ENCODE results near the gene RAB11FIP4.

The RAB11FIP4 gene

DNA sequence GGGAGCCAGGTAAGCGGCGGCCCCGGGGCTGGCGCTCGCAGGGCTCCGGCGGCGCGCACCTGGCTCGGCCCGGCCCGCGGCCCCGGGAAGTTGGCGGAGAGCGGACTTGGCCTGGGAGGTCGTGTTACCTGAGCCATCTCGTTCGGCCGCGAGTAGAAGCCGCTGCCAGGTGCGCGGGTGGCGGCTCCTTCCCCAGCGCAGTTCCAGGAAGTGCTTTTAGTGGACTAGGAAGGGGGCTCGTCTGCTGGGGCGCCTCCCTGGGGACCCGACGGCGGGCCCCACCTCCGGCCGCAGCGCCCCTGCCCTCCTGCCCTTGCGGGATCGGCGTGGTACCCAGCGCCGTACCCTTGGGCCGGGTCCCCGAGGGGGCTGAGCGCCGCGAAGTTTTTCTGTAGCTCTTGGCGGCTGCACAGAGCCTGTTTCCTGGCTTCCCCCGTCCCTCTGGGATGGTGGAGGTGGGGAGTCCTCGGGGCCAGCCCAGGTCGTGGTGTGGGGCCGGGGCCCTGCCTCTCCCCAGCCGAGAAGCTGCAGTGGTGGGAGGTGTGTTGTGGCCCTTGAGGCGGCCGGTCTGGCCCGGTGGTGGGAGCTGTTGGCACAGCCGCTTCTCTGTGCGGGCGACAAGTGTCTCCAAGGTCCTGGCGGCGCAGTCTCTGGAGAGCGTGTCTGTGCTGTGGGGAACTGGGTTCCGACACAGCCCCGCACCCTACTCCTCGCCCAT is 96.9 kb downstream of the RAB11FIP4 start:
- no peak for DNase-seq

DNA sequence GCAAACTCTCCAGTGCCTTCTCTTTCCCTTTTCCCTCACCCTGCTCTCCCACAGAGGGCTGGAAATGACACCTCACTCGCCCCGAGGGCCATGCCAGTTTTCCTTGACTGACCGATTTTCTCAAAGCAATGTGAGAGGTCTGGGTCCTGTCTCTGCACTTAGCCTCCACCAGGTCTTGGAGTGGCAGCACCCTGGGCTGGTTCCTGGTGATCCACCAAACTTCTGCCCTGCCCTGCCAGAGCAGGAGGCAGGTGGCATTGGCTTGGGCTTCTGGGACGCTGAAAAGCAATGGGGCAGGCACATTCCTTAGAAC is 97.5 kb downstream of the RAB11FIP4 start:
- DNase-seq, result no peak

DNA sequence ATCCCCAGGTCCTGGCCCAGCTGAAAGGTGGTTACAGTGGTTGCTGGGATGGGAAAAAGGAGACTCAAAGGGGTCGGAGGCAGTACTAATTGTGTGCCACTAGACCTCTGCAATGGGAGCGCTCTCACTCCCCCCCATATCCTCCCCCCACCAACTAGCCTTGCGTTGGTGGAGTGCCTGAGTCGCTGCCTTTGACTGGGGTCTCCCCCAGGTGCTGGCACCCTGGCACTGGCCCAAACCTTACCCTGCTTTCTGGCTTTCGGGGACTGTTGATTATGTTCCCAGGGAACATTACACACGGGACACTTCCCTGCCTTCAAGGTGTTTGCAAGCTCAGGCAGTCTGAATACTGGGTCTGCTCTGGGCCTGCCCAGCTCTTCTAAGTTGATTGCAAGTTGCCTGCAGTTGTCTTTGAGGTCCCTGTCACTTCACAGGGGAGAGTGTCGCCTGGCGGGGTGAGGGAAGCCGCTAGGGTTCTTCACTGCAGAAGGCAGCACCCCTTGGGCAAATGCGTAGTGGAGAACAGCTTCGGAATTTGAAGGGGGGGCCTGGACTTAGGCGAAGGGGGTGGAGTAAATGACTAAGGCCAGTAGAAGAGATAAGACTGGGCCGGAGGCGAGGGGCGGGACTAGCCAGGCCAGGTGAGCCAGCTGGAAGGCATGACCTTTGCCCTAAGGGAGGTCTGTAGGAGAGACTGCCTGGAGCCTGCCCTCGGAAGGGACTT is 98.0 kb downstream of the RAB11FIP4 start:
- no peak for DNase-seq

DNA sequence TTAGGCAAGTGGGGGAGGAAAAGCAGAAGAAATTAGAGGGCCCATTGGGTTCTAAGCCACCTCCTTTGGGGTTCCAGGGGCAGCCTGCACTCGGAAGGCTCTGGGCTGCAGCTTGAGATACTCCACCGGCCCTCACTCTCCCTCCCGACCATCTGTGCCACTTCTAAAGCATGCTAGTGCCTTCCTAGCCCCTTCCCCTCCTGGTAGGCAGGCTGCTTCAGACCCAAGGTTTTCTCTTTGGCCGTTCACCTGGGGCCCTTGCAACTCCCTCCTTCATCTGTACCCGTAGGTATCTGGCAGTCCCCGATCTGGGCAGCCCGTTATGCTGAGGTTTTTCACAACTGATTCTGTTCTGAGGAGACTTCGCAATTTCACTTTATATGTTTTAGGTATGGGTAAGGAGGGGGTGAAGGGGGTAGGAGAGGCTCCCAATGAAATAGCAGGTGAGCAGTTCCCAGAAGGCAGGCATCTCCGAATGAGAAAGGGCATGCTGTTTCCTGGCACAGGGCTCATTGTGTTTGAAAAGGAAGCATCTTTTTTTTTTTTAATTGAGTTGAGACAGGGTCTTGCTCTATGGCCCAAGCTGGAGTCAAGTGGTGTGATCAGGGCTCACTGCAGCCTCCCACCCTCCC is 98.7 kb downstream of the RAB11FIP4 start:
- no peak for DNase-seq

DNA sequence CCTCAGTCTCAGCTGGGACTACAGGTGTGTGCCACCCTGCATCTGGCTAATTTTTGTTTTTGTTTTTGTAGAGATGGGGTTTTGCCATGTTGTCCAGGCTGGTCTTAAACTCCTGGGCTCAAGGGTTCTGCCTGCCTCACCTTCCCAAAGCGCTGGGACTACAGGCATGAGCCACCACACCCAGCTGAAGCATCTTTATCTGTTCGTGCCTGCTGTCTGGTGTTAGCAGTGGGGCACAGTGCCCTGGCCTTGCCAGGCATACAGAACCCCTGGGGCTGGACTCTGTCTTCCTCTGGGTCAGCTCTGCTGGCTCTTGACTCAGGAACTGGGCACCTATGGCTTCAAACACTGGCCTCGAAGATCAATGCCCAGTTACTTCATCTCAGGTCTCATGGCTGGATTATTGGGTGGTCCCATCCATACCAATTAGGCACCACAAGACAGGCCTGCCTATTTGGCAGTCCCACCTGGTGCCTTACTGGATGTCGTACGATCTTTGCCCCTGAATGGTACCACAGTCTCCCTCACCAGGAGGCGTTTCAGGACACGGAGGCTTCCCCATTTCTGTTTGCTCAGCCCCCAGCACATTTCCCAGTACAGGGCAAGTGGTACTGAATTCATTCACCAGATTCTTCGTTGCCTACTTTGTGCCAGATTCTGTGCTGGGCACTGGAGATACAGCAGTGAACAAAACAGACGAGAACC is 99.3 kb downstream of the RAB11FIP4 start:
- DNase-seq, result no peak

DNA sequence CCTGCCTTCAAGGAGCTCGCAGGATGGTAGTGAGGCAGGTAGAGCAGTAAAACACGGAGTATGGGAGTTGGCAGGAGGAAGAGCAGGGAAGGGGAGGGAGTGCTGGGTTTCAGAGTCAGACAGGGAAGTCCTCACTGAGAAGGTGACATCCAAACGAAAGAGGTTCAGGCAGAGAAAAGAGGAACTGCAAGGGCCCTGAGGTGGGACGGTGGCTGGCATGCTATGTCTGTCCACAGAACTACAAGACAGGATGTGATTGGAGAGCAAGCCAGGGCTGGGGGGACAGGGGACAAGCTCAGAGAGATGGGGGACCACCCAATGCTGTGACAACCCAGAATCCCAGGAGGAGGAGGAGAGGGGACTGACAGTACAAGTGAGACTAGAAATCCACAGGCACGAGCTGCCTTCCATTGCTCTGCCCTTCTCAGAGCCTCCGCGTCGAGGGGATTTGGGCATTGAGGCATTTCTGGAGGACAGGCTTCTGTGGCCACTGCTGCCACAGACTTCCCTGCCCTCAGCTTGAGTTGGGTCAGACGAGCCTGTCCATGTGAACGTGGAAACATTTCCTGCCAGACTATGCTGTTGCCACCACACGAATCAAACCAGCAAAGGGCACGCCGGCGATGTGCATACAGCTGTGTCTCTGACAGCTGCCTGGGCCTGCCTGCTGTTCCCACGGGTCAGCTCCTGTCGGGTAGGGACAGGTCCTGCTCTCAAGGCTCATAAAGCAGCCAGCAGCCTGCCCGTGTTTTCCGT is 100.1 kb downstream of the RAB11FIP4 start:
- no peak for DNase-seq

DNA sequence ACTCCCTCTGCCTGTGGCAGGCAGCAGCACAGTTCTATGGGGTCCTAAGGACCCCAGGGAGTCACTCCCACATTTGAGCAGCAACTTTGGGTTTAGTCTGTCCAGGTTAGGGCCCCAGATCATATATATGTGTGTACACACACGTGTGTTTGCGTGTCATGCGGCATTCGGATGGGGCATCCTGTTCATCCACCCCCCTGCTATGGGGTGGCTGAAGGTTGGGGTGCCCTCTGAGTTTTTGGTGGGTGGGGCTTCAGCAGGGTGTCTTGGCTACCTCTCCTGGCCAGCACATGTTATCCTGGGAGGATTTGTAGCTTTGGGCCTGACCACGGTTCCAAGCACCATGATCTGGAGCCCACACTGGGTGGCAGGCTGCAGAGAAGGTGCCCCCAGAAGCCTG is 100.7 kb downstream of the RAB11FIP4 start:
- no peak for DNase-seq

DNA sequence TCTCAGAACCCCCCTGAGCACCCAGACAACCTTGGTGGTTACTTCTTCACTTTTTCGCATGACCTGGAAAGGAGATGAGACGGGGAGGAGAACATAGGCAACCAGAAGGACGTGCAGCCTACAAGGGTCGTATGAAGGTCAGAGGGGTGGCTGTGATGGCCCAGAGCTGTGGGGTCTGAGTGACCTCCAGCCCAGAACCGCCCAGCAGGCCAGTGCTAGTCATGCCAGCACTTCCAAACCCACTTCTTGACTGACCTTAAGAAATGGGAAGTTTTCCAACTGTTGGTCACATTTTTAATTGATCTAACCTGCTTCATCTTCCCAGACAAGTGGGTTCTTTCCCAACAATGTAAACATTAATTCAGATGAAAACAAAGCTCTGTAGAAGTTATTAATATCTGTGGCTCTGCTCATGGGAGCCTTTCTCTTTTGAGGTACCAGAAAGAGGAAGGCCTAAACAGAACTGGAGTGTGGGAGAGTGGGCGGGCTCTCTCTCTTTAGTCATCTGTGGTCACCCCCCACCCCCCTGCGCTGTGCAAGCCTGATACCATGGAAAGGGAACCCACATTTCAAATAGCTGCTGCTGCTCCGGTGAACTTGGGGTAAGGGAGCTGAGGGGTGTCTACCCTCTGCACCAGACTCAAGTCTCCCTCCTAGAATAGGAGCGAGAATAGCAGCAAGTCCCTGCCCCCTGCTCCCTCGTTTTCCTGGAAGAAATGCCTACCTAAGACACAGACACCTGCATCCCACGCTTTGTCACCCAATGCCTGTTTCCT is 101.6 kb downstream of the RAB11FIP4 start:
- no peak for DNase-seq

DNA sequence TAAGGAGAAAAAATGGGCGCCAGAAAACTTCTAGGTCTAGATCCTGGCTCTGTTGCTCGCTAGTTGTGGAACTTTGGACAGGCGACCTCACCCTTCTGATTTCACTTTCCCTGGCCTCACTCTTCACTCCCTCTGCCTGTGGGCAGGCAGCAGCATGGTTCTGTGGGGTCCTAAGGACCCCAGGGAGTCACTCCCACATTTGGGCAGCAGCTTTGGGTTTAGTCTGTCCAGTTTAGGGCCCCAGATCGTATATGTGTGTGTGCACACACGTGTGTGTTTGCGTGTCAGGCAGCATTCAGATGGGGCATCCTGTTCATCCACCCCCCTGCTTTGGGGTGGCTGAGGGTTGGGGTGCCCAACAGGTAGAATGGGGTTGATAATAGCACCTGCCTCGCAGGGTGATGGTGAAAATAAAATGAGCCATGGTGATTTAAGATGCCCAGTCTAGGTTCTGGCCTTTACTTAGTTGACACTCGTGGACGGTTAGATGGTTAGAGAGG is 102.2 kb downstream of the RAB11FIP4 start:
- no peak for DNase-seq

DNA sequence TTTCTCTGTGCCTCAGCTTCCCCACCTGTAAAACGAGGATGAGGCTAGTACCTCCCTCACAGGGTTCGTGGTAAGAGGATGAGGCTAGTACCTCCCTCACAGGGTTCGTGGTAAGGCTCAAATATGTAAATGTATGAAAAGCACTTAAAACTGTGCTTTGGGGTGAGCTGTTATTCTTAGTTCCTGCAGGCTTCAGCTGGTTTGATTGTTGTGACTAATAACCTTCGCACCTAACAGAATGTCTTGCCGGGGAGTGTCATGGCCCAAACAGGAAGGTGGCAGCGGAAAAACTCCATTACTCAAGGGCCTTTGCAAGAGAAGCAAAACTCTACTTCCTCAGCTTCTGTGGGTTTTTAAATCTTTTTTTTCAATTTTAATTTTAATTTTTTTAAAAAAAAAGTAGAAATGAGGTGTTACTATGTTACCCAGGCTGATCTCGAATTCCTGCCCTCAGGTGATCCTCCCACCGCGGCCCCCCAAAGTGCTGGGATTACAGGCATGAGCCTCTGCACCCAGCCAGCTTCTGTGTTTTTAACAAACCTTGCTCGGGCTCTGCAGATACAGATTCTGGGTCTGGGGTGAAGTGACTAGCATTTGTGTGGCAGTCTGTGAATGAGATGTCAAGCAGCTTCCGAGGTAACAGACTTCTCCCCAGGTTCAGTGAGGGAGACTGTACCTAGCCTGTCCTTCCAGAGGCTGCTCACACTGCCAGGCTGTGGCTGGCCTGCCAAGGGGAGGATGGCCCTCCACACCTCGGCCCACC is 103.0 kb downstream of the RAB11FIP4 start:
- no peak for DNase-seq

DNA sequence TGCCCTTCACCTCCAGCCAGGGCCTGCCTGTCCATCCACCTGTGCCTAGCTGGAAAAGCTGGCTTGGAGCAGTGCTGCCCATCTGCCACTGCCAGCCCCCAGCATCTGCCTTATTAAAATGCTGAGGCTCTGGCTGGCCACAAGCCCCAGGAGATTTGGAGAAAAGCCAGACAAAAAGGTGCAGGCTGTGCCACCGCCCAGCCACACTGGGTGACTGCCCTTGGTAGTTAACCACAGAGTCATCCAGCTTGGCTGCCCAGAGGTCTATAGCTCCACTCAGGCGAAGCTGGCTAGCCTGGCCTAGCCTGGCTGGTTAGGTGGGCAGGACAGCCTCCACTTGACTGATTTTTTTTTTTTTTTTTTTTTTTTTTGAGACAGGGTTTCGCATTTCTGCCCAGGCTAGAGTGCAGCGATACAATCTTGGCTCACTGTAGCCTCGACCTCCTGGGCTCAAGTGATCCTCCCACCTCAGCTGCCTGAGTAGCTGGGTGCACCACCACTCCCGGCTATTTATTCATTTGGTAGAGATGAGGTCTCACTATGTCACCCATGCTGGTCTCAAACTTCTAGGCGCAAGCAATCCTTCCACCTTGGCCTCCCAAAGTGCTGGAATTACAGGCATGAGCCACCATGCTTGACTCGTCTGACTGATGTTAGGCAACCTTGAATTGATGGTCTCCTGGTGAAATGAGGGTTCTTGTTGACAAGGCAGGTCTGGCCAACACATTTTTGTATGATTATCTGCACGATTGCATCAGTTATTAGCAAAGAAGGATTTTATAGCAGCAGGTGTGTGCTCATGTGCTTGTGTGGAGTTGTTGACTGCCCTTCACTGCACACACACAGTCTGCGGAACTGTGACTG is 103.8 kb downstream of the RAB11FIP4 start:
- no peak for DNase-seq

DNA sequence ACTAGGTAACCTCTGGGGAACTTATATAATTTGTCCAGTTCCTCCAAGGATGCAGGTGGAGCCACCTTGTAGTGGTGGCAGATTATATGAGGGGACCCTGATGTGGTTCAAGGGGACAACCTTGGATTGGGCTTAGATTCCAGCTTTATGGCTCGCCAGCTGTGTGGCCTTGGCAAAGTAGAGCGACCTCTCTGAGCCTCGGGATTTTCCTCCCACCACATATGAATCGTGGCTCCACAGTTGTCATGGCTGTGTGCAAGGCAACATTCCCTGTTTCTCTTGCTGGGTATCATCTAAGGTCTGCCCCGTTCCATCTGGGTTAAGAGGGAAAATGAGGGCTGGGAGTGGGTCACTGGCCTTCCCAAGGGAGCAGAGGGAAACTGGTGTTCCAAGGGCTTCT is 104.6 kb downstream of the RAB11FIP4 start:
- no peak for DNase-seq

DNA sequence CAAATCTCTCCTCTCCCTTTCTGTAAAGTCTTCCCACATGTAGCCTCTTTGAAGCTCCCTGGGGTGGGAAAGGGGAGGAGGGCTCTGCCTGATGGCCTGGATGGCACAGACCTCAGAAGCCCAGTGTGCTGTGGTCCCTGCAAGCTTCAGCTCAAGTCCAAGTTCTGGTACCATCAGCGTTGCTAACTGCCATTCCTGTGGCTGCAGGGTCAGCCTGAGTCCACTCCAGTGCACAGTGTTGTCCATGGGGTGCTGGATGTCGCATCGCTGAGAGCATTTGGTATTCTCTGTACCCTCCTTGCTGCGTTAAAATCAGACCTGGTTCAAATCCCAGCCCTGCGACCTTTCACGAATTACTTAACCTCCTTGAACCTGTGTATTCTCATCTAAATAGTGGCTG is 105.1 kb downstream of the RAB11FIP4 start:
- DNase-seq, result no peak

DNA sequence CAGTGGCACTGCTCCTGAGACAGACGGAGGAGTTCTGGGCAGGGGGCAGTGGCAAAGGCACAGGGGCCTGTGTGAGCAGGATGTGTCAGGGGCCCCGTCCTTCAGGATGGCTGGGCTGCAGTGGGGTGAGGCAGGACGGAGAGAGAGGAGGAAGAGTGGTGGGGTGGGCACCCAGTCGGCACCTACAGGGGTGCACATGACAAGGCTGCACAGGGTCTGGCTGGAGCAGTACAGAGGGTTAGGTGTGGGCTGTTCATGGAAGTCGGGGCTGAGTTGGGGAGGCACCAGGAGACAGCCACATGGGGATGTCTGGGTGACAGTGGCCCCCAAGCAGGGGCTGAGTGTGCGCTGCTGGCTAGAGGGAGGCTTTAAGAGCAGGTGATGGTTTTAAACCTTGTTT is 106.0 kb downstream of the RAB11FIP4 start:
- DNase-seq, result no peak

DNA sequence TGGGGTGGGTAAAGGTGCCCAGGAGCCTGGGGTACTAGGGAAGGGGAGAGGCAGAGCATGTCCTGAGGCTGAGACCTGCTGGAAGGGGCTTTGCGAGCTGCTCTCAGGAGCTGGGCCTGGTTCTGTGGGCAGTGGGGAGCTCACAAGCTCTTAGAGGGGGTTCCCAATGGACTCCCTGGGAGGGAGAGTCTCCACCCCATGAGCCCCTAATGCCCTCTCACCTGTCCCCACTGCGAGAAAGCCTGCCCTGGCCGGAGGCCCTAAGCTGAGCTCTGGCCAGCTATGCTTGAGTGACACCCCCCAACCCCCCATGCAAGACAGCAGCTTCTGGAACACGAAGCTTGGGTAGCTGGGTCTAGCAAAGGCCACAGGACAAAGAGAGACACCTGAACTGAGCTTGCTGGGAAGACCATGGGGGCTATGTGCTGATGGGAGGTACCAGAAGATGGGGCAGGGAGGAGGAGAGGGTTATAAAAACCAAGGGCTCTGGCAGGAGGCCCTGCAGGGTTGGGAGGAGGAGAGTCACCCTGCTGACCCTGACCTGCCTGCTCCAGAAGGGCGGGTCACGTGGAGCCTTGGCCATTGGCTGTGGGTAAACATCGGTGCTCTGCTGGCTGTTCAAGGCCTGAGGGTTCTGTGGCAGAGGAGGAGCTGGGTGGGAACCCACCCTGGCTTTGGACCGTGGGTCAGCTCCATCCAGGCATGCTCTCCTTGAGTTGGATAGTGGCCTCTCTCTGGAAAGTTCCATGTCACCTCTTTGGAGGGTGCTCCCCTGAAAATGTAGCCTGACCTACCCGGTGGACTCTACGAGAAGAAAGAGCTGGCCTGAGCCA is 106.7 kb downstream of the RAB11FIP4 start:
- no peak for DNase-seq

DNA sequence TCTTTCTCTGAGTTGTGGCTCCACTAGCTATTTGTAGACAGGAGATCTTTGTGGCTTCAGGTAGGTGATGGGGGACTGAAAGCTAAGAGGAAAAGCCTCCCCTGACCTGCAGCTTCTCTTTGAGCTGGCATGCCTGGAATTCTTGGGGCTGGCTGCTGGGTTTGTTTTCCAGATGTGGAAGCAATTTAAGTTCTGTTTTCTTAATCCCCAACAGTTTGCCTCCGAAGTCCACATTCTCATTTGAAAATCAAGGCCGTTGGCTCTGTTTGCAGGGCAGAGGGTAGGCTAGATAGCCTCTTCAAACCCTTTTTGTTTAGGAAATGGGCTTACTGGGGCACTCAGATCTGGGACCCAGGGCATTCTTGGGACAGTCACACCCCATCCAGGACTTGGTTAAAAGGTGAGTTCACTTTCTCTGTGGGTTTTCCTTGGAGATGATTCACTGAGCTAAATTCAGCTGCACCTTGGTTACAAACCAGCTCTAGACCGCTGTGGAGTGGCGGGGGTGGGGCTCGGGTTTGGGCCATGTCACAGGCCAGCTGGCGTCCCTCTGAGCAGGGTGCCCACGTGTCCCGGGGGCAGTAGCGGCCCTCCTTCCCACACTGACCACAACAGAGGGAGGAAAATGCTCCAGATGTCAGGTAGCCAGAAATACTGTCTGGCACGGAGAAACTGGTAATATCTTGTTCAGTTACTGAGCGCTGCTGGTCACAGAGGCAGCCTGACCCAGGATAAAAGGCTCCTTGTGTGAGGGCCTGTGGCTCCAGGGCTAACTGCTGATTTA is 108.5 kb downstream of the RAB11FIP4 start:
- peak; percentile 26 for DNase-seq

DNA sequence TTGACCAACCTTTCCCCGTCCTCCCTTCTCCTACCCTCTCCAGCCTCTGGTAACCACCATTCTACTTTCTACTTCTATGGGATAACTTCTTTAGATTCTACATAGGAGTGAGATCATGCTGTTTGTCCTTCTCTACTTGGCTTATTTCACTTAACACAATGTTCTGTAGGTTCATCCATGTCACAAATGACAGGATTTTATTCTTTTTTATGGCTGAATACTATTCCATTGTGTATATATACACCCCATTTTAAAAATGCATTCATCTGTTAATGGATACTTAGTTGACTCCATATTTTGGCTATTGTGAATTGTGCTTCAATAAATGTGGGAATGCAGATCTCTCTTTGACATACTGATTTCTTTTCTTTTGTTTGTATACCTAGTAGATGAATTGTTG is 115.0 kb downstream of the RAB11FIP4 start:
- no peak for DNase-seq
